Type B pancreatic cell (in vitro differentiated cells): ENCODE results near the gene AGO3. TPM values are rescaled to one million over a fixed set of nuclear protein-coding genes. Genes with fewer than 3 reads are reported as not detected.

Experiments
- DNase-seq: peaks from one replicate; pipeline ENCODE4 v3.0.0; 2021; ENCODE audit warnings: mixed read lengths; ENCODE audit not compliant: unreplicated experiment; ENCODE audit errors: extremely low spot score
- H3K27ac Mint-ChIP-seq: 2 replicates; pipeline ENCODE4 v1.8.0; 2021; ENCODE audit warnings: mild to moderate bottlenecking, mixed read lengths
- H3K27me3 Mint-ChIP-seq: 2 replicates; pipeline ENCODE4 v1.8.0; 2021; ENCODE audit warnings: mixed read lengths
- H3K36me3 Mint-ChIP-seq: 2 replicates; pipeline ENCODE4 v1.8.0; 2021; ENCODE audit warnings: mixed read lengths
- H3K4me1 Mint-ChIP-seq: one replicate; pipeline ENCODE4 v1.8.0; 2021; ENCODE audit warnings: mixed read lengths; ENCODE audit not compliant: unreplicated experiment
- H3K4me3 Mint-ChIP-seq: 2 replicates; pipeline ENCODE4 v1.8.0; 2021; ENCODE audit warnings: mild to moderate bottlenecking, mixed read lengths
- H3K9me3 Mint-ChIP-seq: 2 replicates; pipeline ENCODE4 v1.8.0; 2021; ENCODE audit warnings: mixed read lengths
- CTCF ChIP-seq: fragments of 200-600 bp; sonication (generic); conservative IDR thresholded peaks from 2 replicates; pipeline ENCODE4 v1.5.0; 2021; ENCODE audit warnings: antibody characterized with exemption, mild to moderate bottlenecking
- total RNA-seq: library from RNA; stranded (reverse); gene quantifications from 2 replicates; pipeline ENCODE4 v1.2.1, GENCODE V29; 2021; ENCODE audit warnings: low replicate concordance

The AGO3 gene
- total RNA-seq, 1 donor from 2014 or later, result 30.6 TPM

DNA sequence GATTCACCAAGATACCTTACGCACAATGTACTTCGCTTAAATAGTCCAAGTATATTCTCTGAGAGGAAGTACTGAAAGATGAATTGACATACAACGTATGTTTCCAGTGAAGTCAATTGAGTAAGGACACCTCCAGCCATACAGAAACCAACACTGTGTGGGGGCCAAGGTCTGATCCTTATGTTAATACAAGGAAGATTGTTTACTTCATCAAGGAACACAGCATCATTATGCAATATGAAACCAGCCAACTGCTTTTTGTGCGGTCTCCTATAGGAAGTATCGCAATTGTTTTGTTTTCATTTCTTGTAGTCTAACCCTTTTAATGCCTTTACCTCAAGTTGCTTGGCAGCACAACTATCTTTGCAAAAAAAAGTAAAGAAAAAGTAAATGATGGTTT is 124.8 kb downstream of the AGO3 start:
- H3K36me3 Mint-ChIP-seq, result peaks cover 10% of the 10 kb centered on the region
- no peak for DNase-seq
- no peaks in the 10 kb centered on the region for H3K9me3 Mint-ChIP-seq
- H3K4me1 Mint-ChIP-seq, result no peaks in the 10 kb centered on the region
- TF ChIP-seq CTCF, result no peak
- no peak overlapping the region for H3K4me3 Mint-ChIP-seq
- H3K27ac Mint-ChIP-seq, result no peak overlapping the region
- H3K27me3 Mint-ChIP-seq, result no peaks in the 10 kb centered on the region

DNA sequence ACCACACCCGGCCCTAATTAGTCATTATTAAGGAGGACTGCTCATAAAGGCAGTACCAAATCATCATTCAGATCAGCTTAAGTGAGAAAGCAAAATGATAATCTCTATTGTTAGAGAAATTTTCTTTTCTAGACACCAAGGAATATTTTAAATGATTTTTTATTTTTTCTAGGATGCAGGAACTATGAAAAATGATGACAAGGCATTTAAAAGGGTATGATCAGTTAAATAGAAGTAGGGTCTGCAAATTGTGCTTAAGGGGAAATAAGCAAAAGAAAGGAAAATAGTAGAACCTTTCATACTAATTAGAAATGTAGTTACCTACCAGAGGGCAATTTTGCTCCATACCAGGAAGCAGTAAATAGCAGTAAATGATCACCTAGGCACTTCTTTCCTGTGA is 131.4 kb downstream of the AGO3 start:
- Mint-ChIP-seq H3K36me3 (no peaks in the 10 kb centered on the region), H3K27ac (no peak overlapping the region), H3K9me3 (no peaks in the 10 kb centered on the region), H3K27me3 (no peaks in the 10 kb centered on the region), H3K4me1 (no peaks in the 10 kb centered on the region), H3K4me3 (no peak overlapping the region)
- TF ChIP-seq CTCF, result no peak
- DNase-seq, result no peak

GRCh38 chr1:36067871-36068270 is 137.0 kb downstream of the AGO3 start:
- H3K27me3 Mint-ChIP-seq, result no peaks in the 10 kb centered on the region
- no peak for DNase-seq
- TF ChIP-seq CTCF, result no peak
- H3K9me3 Mint-ChIP-seq, result no peaks in the 10 kb centered on the region
- H3K27ac Mint-ChIP-seq, result no peak overlapping the region
- no peaks in the 10 kb centered on the region for H3K4me1 Mint-ChIP-seq
- H3K4me3 Mint-ChIP-seq, result no peak overlapping the region
- no peaks in the 10 kb centered on the region for H3K36me3 Mint-ChIP-seq

GRCh38 chr1:36068866-36069265 is 138.0 kb downstream of the AGO3 start:
- H3K4me3 Mint-ChIP-seq, result no peak overlapping the region
- DNase-seq, result no peak
- TF ChIP-seq CTCF, result no peak
- H3K36me3 Mint-ChIP-seq, result no peaks in the 10 kb centered on the region
- H3K9me3 Mint-ChIP-seq, result no peaks in the 10 kb centered on the region
- H3K4me1 Mint-ChIP-seq, result no peaks in the 10 kb centered on the region
- no peaks in the 10 kb centered on the region for H3K27me3 Mint-ChIP-seq
- no peak overlapping the region for H3K27ac Mint-ChIP-seq

DNA sequence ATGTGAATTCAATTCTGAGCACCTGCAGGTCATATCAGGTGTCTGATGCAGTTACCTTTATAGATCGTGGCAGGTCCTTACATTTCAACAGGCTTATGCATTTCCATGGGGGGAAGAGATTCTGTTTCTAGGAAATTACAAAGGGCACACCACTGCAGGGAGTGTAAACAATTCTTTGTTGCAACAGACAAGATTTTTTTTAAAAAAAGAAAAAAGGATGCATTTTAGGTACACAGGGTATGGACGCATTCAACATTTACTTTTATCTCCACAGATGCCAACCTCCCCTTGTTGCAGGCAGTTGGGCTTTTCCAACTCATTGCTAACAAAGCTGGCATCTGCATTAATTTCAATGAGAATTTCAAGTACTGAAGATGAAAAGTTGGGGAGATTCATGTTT is 139.4 kb downstream of the AGO3 start:
- Mint-ChIP-seq H3K4me1 (no peaks in the 10 kb centered on the region), H3K27ac (no peak overlapping the region), H3K4me3 (no peak overlapping the region), H3K9me3 (no peaks in the 10 kb centered on the region), H3K27me3 (no peaks in the 10 kb centered on the region), H3K36me3 (no peaks in the 10 kb centered on the region)
- TF ChIP-seq CTCF, result no peak
- DNase-seq, result no peak

- DNase-seq, result no peak
- H3K4me1 Mint-ChIP-seq, result no peaks in the 10 kb centered on the region
- H3K4me3 Mint-ChIP-seq, result no peak overlapping the region
- H3K27ac Mint-ChIP-seq, result no peak overlapping the region
- no peak for TF ChIP-seq CTCF
- H3K9me3 Mint-ChIP-seq, result no peaks in the 10 kb centered on the region
- no peaks in the 10 kb centered on the region for H3K36me3 Mint-ChIP-seq
- peaks cover 2% of the 10 kb centered on the region for H3K27me3 Mint-ChIP-seq
Measured at GRCh38 chr1:36076979-36077573, 146.2 kb downstream of the AGO3 start.
